IMR-90 (cell line): ENCODE measurements around the gene SMIM33. TPM values are rescaled to one million over a fixed set of nuclear protein-coding genes. Genes with fewer than 3 reads are reported as not detected.

ENCODE experiments used
- ATAC-seq: fragments of 200-7000 bp; cut with Tn5 transposase; 2 replicates; pipeline ENCODE4 v1.9.1; 2020; ENCODE audit warnings: low read depth, mild to moderate bottlenecking, moderate library complexity
- BruUV-seq: library from RNA; stranded (reverse); fragments of 400-500 nt; replicated peaks from 2 replicates; lab custom pipeline; 2021; lab: Mats Ljungman, UMichigan
- CTCF ChIA-PET: fragments of 300-600 bp; formaldehyde crosslinking; extraction: SDS; loops from one replicate; lab custom pipeline; 2021; ENCODE audit warnings: antibody characterized with exemption; lab: Yijun Ruan, JAX
- POLR2A ChIA-PET: fragments of 300-600 bp; sonication (Branson Sonifier 250); formaldehyde crosslinking; loops from one replicate; lab custom pipeline; 2022; ENCODE audit warnings: antibody characterized with exemption; ENCODE audit not compliant: unreplicated experiment; lab: Charles Lee
- DNase-seq: peaks from one replicate; pipeline ENCODE4 v3.0.0; 2013
- H2AFZ ChIP-seq: replicated peaks from 2 replicates; pipeline ENCODE3; 2013; ENCODE audit warnings: low read length, mild to moderate bottlenecking; ENCODE audit not compliant: poor library complexity
- H2AK5ac ChIP-seq: 2 replicates; pipeline ENCODE4 v1.6.1; 2013; ENCODE audit warnings: low read depth, low read length, inconsistent platforms
- H2AK9ac ChIP-seq: replicated peaks from 2 replicates; pipeline ENCODE3; 2013; ENCODE audit warnings: mild to moderate bottlenecking, low read depth, low read length, moderate library complexity; ENCODE audit not compliant: poor library complexity
- H2BK120ac ChIP-seq: 2 replicates; pipeline ENCODE4 v1.6.1; 2013; ENCODE audit warnings: low read depth, low read length, inconsistent platforms
- H2BK15ac ChIP-seq: 3 replicates; pipeline ENCODE4 v1.6.1; 2013; ENCODE audit warnings: low read depth, low read length, inconsistent platforms
- H2BK20ac ChIP-seq: 2 replicates; pipeline ENCODE4 v1.6.1; 2013; ENCODE audit warnings: low read depth, mild to moderate bottlenecking, inconsistent platforms, low read length, moderate library complexity
- H2BK5ac ChIP-seq: 2 replicates; pipeline ENCODE4 v1.6.1; 2013; ENCODE audit warnings: mild to moderate bottlenecking, low read depth, low read length, inconsistent platforms; ENCODE audit not compliant: poor library complexity, severe bottlenecking
- H3K14ac ChIP-seq: replicated peaks from 2 replicates; pipeline ENCODE4 v1.6.1; 2013; ENCODE audit warnings: low read depth, low read length, inconsistent platforms
- H3K18ac ChIP-seq: 2 replicates; pipeline ENCODE4 v1.6.1; 2013; ENCODE audit warnings: low read depth, low read length, control low read depth
- H3K23ac ChIP-seq: 2 replicates; pipeline ENCODE4 v1.6.1; 2013; ENCODE audit warnings: low read depth, low read length, inconsistent platforms
- H3K27ac ChIP-seq: 2 replicates; pipeline ENCODE4 v1.5.1; 2013; ENCODE audit warnings: mild to moderate bottlenecking, control low read depth, low read length; ENCODE audit not compliant: insufficient read depth
- H3K27me3 ChIP-seq: 2 replicates; pipeline ENCODE4 v1.6.1; 2013; ENCODE audit warnings: low read length; ENCODE audit not compliant: control insufficient read depth, insufficient read depth
- H3K36me3 ChIP-seq: 2 replicates; pipeline ENCODE4 v1.6.1; 2013; ENCODE audit warnings: low read length, mixed read lengths; ENCODE audit not compliant: control insufficient read depth, insufficient read depth
- H3K4ac ChIP-seq: 2 replicates; pipeline ENCODE4 v1.6.1; 2013; ENCODE audit warnings: low read depth, low read length, inconsistent platforms
- H3K4me1 ChIP-seq: 2 replicates; pipeline ENCODE4 v1.6.1; 2013; ENCODE audit warnings: low read length, mixed read lengths; ENCODE audit not compliant: control insufficient read depth, insufficient read depth
- H3K4me2 ChIP-seq: 2 replicates; pipeline ENCODE4 v1.6.1; 2013; ENCODE audit warnings: low read depth, mild to moderate bottlenecking, control low read depth, low read length, moderate library complexity
- H3K4me3 ChIP-seq: 2 replicates; pipeline ENCODE4 v1.5.1; 2013; ENCODE audit warnings: low read depth, mild to moderate bottlenecking, control low read depth, low read length, moderate library complexity; ENCODE audit not compliant: insufficient read depth
- H3K56ac ChIP-seq: 2 replicates; pipeline ENCODE4 v1.6.1; 2013; ENCODE audit warnings: low read length, inconsistent platforms; ENCODE audit not compliant: insufficient read depth; ENCODE audit errors: extremely low read depth
- H3K79me1 ChIP-seq, 2 experiments: 2 replicates each; pipeline ENCODE4 v1.6.1; 2013; ENCODE audit warnings: low read length in 2 of 2, inconsistent platforms in 1 of 2, low read depth in 1 of 2
- H3K9ac ChIP-seq: 2 replicates; pipeline ENCODE4 v1.6.1; 2013; ENCODE audit warnings: low read depth, low read length, control low read depth
- H3K9me1 ChIP-seq: 2 replicates; pipeline ENCODE4 v1.6.1; 2013; ENCODE audit warnings: low read length, inconsistent platforms; ENCODE audit not compliant: insufficient read depth
- H3K9me3 ChIP-seq: 2 replicates; pipeline ENCODE4 v1.6.1; 2013; ENCODE audit warnings: low read length; ENCODE audit not compliant: control insufficient read depth, insufficient read depth
- H4K20me1 ChIP-seq: 2 replicates; pipeline ENCODE4 v1.6.1; 2013; ENCODE audit warnings: low read length, inconsistent platforms; ENCODE audit not compliant: insufficient read depth
- H4K5ac ChIP-seq: 2 replicates; pipeline ENCODE4 v1.6.1; 2013; ENCODE audit warnings: mild to moderate bottlenecking, low read depth, low read length, control low read depth
- H4K8ac ChIP-seq, 2 experiments: 2 replicates each; pipeline ENCODE4 v1.6.1; 2013; ENCODE audit warnings: low read depth in 2 of 2, low read length in 2 of 2, control low read depth in 1 of 2, inconsistent platforms in 1 of 2
- H4K91ac ChIP-seq: 2 replicates; pipeline ENCODE4 v1.6.1; 2013; ENCODE audit warnings: low read depth, low read length, inconsistent platforms; ENCODE audit not compliant: insufficient read depth
- BHLHE40 ChIP-seq: fragments of 150-350 bp; IDR thresholded peaks from 2 replicates; pipeline ENCODE4 v1.6.1; 2016; ENCODE audit warnings: mild to moderate bottlenecking, low read depth, low read length
- CEBPB ChIP-seq: IDR thresholded peaks from 2 replicates; pipeline ENCODE4 v1.6.1; 2012; ENCODE audit warnings: low read depth, low read length, improper control_type of control experiment
- CHD1 ChIP-seq: IDR thresholded peaks from 2 replicates; pipeline ENCODE4 v1.6.1; 2012; ENCODE audit warnings: low read depth, low read length, improper control_type of control experiment
- FOS ChIP-seq: fragments of 150-350 bp; IDR thresholded peaks from 2 replicates; pipeline ENCODE4 v1.6.1; 2016; ENCODE audit warnings: low read depth, low read length
- MAFK ChIP-seq: IDR thresholded peaks from 2 replicates; pipeline ENCODE4 v1.6.1; 2012; ENCODE audit warnings: low read depth, low read length, improper control_type of control experiment
- MAZ ChIP-seq: IDR thresholded peaks from 2 replicates; pipeline ENCODE4 v1.6.1; 2012; ENCODE audit warnings: low read depth, mild to moderate bottlenecking, low read length, improper control_type of control experiment, moderate library complexity, borderline replicate concordance
- MXI1 ChIP-seq: IDR thresholded peaks from 2 replicates; pipeline ENCODE4 v1.6.1; 2012; ENCODE audit warnings: low read depth, mild to moderate bottlenecking, low read length, moderate library complexity, borderline replicate concordance
- NFE2L2 ChIP-seq: fragments of 150-350 bp; IDR thresholded peaks from 2 replicates; pipeline ENCODE4 v1.6.1; 2016; ENCODE audit warnings: low read depth, mild to moderate bottlenecking, low read length
- POLR2A ChIP-seq: IDR thresholded peaks from 2 replicates; pipeline ENCODE4 v1.6.1; 2012; ENCODE audit warnings: mild to moderate bottlenecking, low read depth, low read length
- RAD21 ChIP-seq: IDR thresholded peaks from 2 replicates; pipeline ENCODE4 v1.6.1; 2012; ENCODE audit warnings: low read length, improper control_type of control experiment
- RCOR1 ChIP-seq: IDR thresholded peaks from 2 replicates; pipeline ENCODE4 v1.6.1; 2012; ENCODE audit warnings: mild to moderate bottlenecking, low read length, improper control_type of control experiment; ENCODE audit not compliant: insufficient replicate concordance
- RFX5 ChIP-seq: IDR thresholded peaks from 2 replicates; pipeline ENCODE4 v1.8.0; 2012; ENCODE audit warnings: low read depth, mild to moderate bottlenecking, low read length, moderate library complexity
- SMC3 ChIP-seq: fragments of 150-350 bp; IDR thresholded peaks from 2 replicates; pipeline ENCODE4 v1.6.1; 2016; ENCODE audit warnings: low read depth, mild to moderate bottlenecking, antibody characterized with exemption, low read length, moderate library complexity
- WGBS, 2 experiments: methylation state at CpG; one replicate each; pipeline versions ENCODE4 v1.1.5 to v1.1.7; 2013; ENCODE audit warnings: missing lambda C conversion rate in 2 of 2; ENCODE audit not compliant: insufficient read length in 1 of 2; ENCODE audit errors: extremely low coverage in 2 of 2; 5-methylcytosine and 5-hydroxymethylcytosine counted together
- dilution Hi-C: fragments of 300-500 bp; cut with HindIII; formaldehyde crosslinking; loops from one replicate; pipeline ENCODE4 v1.14.3; 2018; ENCODE audit warnings: low sequenced_read_pairs; ENCODE audit not compliant: unreplicated experiment
- in situ Hi-C: fragments of 300-500 bp; cut with MboI; formaldehyde crosslinking; loops from 3 replicates; pipeline ENCODE4 v1.14.3; 2019; ENCODE audit warnings: low sequenced_read_pairs, inconsistent platforms, mixed read lengths
- intact Hi-C: fragments of 100-400 bp; cut with micrococcal nuclease; formaldehyde crosslinking; loops from 2 replicates; pipeline ENCODE4 v1.10.0; 2022
- polyA plus RNA-seq, 3 experiments: library from polyadenylated mRNA; depleted of rRNA; stranded (reverse); fragments of >200 nt; gene quantifications; 2 replicates each; pipeline ENCODE4 v1.2.3, GENCODE V29; 2012; ENCODE audit warnings: low replicate concordance in 1 of 3
- total RNA-seq: library from RNA; depleted of rRNA; stranded (reverse); fragments of >200 nt; gene quantifications from 2 replicates; pipeline ENCODE4 v1.2.3, GENCODE V29; 2012
- TF ChIP-seq, protein P1 (sequence below): conservative IDR thresholded peaks from 2 replicates; pipeline ENCODE4 v1.5.1; 2012; ENCODE audit warnings: mild to moderate bottlenecking, low read depth, low read length, improper control_type of control experiment
- TF ChIP-seq, protein P2 (sequence below): fragments of 150-350 bp; IDR thresholded peaks from 2 replicates; pipeline ENCODE4 v1.6.1; 2017; ENCODE audit warnings: mild to moderate bottlenecking, antibody characterized with exemption, low read length, low read depth
- TF ChIP-seq, protein P3 (sequence below): fragments of 150-350 bp; IDR thresholded peaks from 2 replicates; pipeline ENCODE4 v1.6.1; 2016; ENCODE audit warnings: low read depth, mild to moderate bottlenecking, low read length, moderate library complexity, borderline replicate concordance

The SMIM33 gene
- total and polyA plus RNA-seq, 2 of the 4 experiments (the other 2 are of a cell fraction): not detected

DNA sequence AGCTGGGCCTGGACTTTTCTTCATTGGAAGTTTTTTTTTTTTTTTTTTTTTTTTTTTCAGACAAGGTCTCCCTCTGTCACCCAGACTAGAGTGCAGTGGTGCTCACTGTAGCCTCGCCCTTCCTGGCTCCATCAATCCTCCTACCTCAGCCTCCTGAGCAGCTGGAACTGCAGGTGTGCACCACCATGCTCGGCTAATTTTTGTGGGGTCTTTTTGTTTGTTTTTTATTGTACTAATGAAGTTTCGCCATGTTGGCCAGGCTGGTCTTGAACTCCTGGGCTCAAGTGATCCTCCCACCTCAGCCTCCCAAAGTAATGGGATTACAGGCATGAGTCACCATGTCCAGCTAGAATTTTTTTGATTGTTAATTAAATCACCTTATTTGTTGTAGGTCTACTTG, 35.1 kb upstream of the SMIM33 start:
- H3K9me1 ChIP-seq: peaks cover 10% of the 10 kb centered on the region; the same call in 1 of the 2 replicates

More for the DNA sequence above, 35.1 kb upstream of the SMIM33 start:
- no CpG with 5 or more reads among the region's 3 CpGs for WGBS, 2 experiments
- Histone ChIP-seq H3K18ac (no peak overlapping the region), H2BK15ac (no peak overlapping the region), H2AK9ac (no peak overlapping the region), H3K4me3 (no peak overlapping the region), H3K56ac (no peak overlapping the region), H3K9me3 (no peaks in the 10 kb centered on the region), H3K23ac (no peak overlapping the region), H3K9ac (no peak overlapping the region), H2AK5ac (no peak overlapping the region), H2BK120ac (no peak overlapping the region), H3K4me1 (peaks cover 6% of the 10 kb centered on the region), H3K27ac (no peak overlapping the region), H3K27me3 (no peaks in the 10 kb centered on the region), H4K5ac (no peak overlapping the region), H4K91ac (no peak overlapping the region), H3K4me2 (no peak overlapping the region), H2BK5ac (no peak overlapping the region), H3K4ac (no peak overlapping the region), H2AFZ (no peak overlapping the region), H3K79me1 (peaks cover 12 to 19% of the 10 kb centered on the region in 2 experiments; a peak in 3 of 4 replicates), H3K14ac (no peak overlapping the region), H4K8ac (no peak overlapping the region), H2BK20ac (no peak overlapping the region), H3K36me3 (peaks cover 7% of the 10 kb centered on the region; the same call in 1 of the 2 replicates), H4K20me1 (no peaks in the 10 kb centered on the region)
- ATAC-seq (no peak), DNase-seq (no peak)
- CTCF ChIA-PET: no interaction called here
- in situ Hi-C loops: no loop called here
- BruUV-seq: no TSS peak
- dilution Hi-C loops: no loop called here
- TF ChIP-seq MAZ (no peak), NFE2L2 (no peak), CHD1 (no peak), RAD21 (no peak), MAFK (no peak), RCOR1 (no peak), SMC3 (no peak), FOS (no peak), MXI1 (no peak), CEBPB (no peak), POLR2A (no peak), BHLHE40 (no peak), RFX5 (no peak)
- TF ChIP-seq, protein P1, sequence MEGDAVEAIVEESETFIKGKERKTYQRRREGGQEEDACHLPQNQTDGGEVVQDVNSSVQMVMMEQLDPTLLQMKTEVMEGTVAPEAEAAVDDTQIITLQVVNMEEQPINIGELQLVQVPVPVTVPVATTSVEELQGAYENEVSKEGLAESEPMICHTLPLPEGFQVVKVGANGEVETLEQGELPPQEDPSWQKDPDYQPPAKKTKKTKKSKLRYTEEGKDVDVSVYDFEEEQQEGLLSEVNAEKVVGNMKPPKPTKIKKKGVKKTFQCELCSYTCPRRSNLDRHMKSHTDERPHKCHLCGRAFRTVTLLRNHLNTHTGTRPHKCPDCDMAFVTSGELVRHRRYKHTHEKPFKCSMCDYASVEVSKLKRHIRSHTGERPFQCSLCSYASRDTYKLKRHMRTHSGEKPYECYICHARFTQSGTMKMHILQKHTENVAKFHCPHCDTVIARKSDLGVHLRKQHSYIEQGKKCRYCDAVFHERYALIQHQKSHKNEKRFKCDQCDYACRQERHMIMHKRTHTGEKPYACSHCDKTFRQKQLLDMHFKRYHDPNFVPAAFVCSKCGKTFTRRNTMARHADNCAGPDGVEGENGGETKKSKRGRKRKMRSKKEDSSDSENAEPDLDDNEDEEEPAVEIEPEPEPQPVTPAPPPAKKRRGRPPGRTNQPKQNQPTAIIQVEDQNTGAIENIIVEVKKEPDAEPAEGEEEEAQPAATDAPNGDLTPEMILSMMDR: no peak
- TF ChIP-seq, protein P2, sequence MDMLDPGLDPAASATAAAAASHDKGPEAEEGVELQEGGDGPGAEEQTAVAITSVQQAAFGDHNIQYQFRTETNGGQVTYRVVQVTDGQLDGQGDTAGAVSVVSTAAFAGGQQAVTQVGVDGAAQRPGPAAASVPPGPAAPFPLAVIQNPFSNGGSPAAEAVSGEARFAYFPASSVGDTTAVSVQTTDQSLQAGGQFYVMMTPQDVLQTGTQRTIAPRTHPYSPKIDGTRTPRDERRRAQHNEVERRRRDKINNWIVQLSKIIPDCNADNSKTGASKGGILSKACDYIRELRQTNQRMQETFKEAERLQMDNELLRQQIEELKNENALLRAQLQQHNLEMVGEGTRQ: no peak
- TF ChIP-seq, protein P3, sequence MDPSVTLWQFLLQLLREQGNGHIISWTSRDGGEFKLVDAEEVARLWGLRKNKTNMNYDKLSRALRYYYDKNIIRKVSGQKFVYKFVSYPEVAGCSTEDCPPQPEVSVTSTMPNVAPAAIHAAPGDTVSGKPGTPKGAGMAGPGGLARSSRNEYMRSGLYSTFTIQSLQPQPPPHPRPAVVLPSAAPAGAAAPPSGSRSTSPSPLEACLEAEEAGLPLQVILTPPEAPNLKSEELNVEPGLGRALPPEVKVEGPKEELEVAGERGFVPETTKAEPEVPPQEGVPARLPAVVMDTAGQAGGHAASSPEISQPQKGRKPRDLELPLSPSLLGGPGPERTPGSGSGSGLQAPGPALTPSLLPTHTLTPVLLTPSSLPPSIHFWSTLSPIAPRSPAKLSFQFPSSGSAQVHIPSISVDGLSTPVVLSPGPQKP: no peak
- intact Hi-C loops: loop anchor here (5.0 kb wide), 1 partner anchor 127 kb away; the partner anchor contains the start of gene UBE2D2
- POLR2A ChIA-PET: no interaction called here
